ENCODE measurements around the gene ITGA4. TPM values are rescaled to one million over a fixed set of nuclear protein-coding genes. Genes with fewer than 3 reads are reported as not detected.

ITGA4 gene
- total RNA-seq, 4 donors from 2014 or later: 3.8 to 109 (median 13.4) TPM

- no peak for DNase-seq
- no peaks in the 10 kb centered on the region for H3K27me3 ChIP-seq
- H3K9me3 ChIP-seq: no peaks in the 10 kb centered on the region
- H3K36me3 ChIP-seq: no peaks in the 10 kb centered on the region
- peaks cover 0 to 4% (median 0%) of the 10 kb centered on the region in 4 donors for H3K4me1 ChIP-seq
- H3K27ac ChIP-seq: no peak overlapping the region
- no peak for TF ChIP-seq POLR2A (IDR thresholded peaks at IDR 0.05)
- TF ChIP-seq CTCF (IDR thresholded peaks at IDR 0.05): no peak
- H3K4me3 ChIP-seq: no peak overlapping the region
Observed at GRCh38 chr2:181570059-181570458, 112.9 kb downstream of the ITGA4 start.

DNA sequence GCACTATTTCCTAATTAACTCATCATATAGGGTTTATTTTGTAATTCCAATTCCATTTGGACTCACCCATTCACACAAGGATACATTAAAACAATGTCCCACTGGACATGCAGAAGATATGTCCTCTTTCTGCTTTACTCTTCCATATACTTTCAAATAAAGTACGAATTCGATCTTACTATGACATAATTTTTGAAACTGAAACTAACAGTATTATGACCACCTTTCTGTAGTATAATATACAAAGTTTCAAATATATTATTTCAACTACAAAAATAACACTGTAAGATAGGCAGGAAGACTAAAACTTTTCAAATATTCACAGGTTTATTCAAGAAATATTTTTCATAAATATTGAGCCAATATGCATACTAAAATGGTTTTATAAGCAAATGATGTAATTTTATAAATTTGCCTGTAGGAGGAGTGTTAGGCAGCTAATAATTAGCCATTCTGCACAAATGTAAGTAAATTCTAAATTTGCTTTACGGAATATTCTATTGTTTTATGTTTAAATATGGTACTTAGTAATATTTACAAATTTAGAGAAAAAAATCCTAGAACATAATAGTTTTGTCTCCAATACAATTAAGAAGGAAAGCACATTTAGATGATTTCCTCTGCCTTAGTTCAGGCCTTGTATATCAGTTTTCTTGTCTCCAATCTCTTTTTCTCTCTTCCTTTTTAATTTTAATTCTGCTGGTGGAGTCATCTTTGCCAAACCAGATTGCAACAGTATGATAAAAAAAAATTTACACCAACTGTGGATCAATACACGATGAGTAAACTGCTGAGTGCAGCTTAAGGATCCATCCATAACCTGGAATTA lies 113.9 kb downstream of the ITGA4 start:
- DNase-seq: no peak
- Histone ChIP-seq H3K9me3 (no peaks in the 10 kb centered on the region), H3K4me1 (peaks cover 0 to 13% (median 0%) of the 10 kb centered on the region in 4 donors), H3K27me3 (no peaks in the 10 kb centered on the region), H3K36me3 (no peaks in the 10 kb centered on the region), H3K27ac (no peak overlapping the region), H3K4me3 (no peak overlapping the region)
- TF ChIP-seq CTCF (IDR thresholded peaks at IDR 0.05) (peak in 4 of 6 experiments; percentile 13 to 30 (median 22)), POLR2A (IDR thresholded peaks at IDR 0.05) (no peak)

DNA sequence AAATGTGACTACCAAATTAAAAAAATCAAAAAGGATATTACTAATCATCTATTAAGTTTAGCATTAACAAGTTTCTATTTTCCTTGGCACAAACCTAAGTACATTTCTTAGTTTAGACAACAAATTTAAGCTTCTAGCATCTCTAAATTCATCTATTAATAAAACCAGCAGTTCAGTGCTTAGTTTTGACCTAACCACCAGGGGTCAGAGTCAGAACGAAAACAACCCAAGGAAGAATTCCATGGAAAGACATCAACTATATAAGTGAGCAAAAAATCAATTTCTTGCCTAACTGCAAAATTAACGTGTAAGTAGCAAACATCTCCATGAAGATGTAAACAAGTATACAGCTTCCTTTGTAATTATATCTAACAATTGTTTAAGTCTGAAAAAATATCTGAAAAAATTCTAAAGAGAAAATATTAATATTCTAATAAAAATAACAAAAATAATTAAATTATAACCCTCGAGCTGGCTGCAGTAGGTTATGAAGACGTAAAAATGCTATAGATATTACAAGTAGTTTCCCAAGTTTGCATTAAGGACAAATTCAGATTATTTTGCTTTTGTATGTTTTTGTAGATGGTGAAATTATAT lies 116.1 kb downstream of the ITGA4 start:
- Histone ChIP-seq H3K36me3 (no peaks in the 10 kb centered on the region), H3K27ac (no peak overlapping the region), H3K9me3 (no peaks in the 10 kb centered on the region), H3K4me1 (peaks cover 0 to 13% (median 0%) of the 10 kb centered on the region in 4 donors), H3K4me3 (no peak overlapping the region), H3K27me3 (no peaks in the 10 kb centered on the region)
- no peak for DNase-seq
- TF ChIP-seq POLR2A (IDR thresholded peaks at IDR 0.05) (no peak), CTCF (IDR thresholded peaks at IDR 0.05) (peak in 4 of 6 experiments; percentile 27 to 76 (median 74))

DNA sequence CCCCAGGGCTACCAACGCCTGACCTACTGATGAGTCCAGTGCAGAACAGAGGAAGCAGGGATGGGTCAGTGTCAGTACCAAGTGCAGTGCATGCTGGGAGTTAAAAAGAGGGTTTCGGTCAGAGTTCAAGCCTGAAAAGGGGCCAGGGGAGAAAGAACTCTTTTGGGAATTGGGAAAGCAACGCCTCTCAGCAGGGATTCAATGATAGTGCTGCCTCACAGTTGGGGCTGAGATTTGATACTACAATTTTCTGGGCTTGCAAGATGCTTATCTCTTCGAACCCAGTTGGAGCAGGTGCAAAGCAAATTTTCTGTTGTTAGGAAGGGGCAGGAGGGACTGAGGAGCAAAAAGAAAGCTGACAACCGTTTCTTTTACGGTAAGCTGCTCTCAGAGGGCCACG lies 117.1 kb downstream of the ITGA4 start:
- H3K4me3 ChIP-seq: no peak overlapping the region
- H3K36me3 ChIP-seq: no peaks in the 10 kb centered on the region
- no peaks in the 10 kb centered on the region for H3K27me3 ChIP-seq
- H3K27ac ChIP-seq: no peak overlapping the region
- H3K4me1 ChIP-seq: peaks cover 0 to 13% (median 0%) of the 10 kb centered on the region in 4 donors
- DNase-seq: no peak
- H3K9me3 ChIP-seq: no peaks in the 10 kb centered on the region
- no peak for TF ChIP-seq CTCF (IDR thresholded peaks at IDR 0.05)
- no peak for TF ChIP-seq POLR2A (IDR thresholded peaks at IDR 0.05)

DNA sequence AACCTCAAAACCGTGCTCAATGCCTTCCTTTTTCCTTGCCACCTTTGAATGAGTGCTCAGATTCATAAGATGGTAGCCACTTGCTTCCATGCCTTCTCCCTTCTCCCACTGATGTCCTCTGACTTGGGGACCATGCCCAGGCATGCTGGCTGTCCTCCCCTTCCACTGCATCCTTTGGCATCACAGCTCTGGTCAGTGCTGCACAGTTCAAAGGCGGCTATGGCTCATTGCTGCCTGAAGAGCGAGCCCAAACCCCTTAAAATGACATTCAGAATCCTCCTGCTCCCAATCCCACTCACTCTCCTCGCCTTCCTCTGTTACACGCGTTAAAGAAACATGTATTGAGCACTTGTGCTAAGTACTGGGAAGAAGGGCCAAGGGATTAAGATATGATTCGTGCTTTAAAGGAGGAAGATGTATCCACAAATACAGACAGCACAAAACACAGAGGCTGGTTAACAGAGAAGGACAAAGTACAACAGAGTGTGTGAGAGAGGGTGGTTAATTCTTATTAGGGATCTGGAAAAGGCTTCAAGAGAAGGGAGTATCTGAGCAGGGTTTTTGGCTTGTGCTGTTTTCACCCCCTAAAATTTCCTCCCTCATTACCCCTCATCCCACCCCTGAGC lies 118.0 kb downstream of the ITGA4 start:
- H3K4me3 ChIP-seq: no peak overlapping the region
- no peak for DNase-seq
- H3K27ac ChIP-seq: peak overlapping the region in 1 of 4 donors; percentile 48
- H3K9me3 ChIP-seq: no peaks in the 10 kb centered on the region
- TF ChIP-seq CTCF (IDR thresholded peaks at IDR 0.05) (no peak), POLR2A (IDR thresholded peaks at IDR 0.05) (no peak)
- no peaks in the 10 kb centered on the region for H3K27me3 ChIP-seq
- H3K36me3 ChIP-seq: no peaks in the 10 kb centered on the region
- peaks cover 0 to 13% (median 0%) of the 10 kb centered on the region in 4 donors for H3K4me1 ChIP-seq

All from Peyer's patch (tissue), 4 donors.